Measurements from ENCODE around the gene CYP3A7. TPM values are rescaled to one million over a fixed set of nuclear protein-coding genes. Genes with fewer than 3 reads are reported as not detected.

The CYP3A7 gene
- total and polyA plus RNA-seq, 2 of the 13 experiments (the other 11 are each of a cell fraction or from before 2014, with no cell fraction given): 5.8 to 6.4 TPM

DNA sequence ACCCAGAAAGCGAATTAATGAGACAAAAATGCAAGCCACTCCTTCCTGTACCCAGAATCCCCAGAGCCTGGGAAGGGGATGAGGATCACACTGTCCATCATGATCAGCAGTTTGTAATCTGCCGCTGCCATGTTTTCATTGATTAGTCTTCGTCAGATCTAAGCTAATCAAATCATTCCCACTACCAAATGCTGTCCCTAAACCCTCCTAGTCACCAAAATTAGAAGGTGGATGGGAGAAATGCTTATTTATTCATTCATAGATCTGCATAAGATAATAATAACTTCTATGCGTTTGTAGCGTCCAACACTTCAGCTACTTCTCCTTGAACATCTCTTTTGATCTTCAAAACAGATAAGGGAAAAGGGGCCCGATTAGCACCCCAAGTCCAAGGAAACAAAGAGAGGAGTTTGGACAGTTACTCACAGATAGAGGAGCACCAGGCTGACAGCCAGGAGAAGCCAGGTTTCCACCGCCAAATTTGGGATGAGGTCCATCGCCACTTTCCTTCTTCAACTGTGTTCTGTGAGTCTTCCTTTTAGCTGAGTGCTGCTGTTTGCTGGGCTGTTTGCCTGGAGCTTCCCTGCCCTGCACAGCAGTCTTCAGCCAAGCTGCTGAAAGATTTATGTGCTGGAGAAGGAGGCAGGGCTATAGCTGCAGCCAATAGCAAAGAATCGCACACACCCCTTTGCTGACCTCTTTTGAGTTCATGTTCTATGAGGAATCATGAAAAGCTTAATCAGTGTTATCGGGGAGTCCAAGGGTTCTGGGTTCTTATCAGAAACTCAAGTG, 55.4 kb downstream of the CYP3A7 start, which contains the start of gene CYP3A5 (continued):
- TF ChIP-seq NR2F6 (IDR thresholded peaks at IDR 0.05) (no peak), NR2F6 (CRISPR knock-in tag; IDR thresholded peaks at IDR 0.05) (no peak), THAP9 (CRISPR knock-in tag; IDR thresholded peaks at IDR 0.05; ENCODE audit: borderline replicate concordance) (no peak), ZNF292 (CRISPR knock-in tag; IDR thresholded peaks at IDR 0.05; ENCODE audit: borderline replicate concordance, low read depth) (no peak), SMAD9 (CRISPR knock-in tag; IDR thresholded peaks at IDR 0.05) (no peak), ZSCAN9 (CRISPR knock-in tag; IDR thresholded peaks at IDR 0.05; ENCODE audit: borderline replicate concordance) (no peak), ZNF230 (CRISPR knock-in tag; IDR thresholded peaks at IDR 0.05) (no peak), ZNF12 (CRISPR knock-in tag; IDR thresholded peaks at IDR 0.05) (0 out of 2 replicates have a peak, but pooled peaks have one; percentile 2), SAFB2 (CRISPR knock-in tag; IDR thresholded peaks at IDR 0.05; ENCODE audit: borderline replicate concordance, low read depth) (0 out of 2 replicates have a peak, but pooled peaks have one; percentile 38), MXI1 (IDR thresholded peaks at IDR 0.05; ENCODE audit: borderline replicate concordance, low read depth, low read length) (no peak), SAP130 (CRISPR knock-in tag; IDR thresholded peaks at IDR 0.05; ENCODE audit: low read depth) (peak; percentile 3; the same call in 1 of the 2 replicates), ZNF691 (CRISPR knock-in tag; IDR thresholded peaks at IDR 0.05; ENCODE audit: borderline replicate concordance, low read depth) (no peak), XRCC5 (optimal IDR thresholded peaks at IDR 0.05; ENCODE audit: low read length) (no peak), MZF1 (CRISPR knock-in tag; IDR thresholded peaks at IDR 0.05; ENCODE audit: borderline replicate concordance) (no peak), SSRP1 (CRISPR knock-in tag; IDR thresholded peaks at IDR 0.05) (no peak)
- TF ChIP-seq, protein P1, sequence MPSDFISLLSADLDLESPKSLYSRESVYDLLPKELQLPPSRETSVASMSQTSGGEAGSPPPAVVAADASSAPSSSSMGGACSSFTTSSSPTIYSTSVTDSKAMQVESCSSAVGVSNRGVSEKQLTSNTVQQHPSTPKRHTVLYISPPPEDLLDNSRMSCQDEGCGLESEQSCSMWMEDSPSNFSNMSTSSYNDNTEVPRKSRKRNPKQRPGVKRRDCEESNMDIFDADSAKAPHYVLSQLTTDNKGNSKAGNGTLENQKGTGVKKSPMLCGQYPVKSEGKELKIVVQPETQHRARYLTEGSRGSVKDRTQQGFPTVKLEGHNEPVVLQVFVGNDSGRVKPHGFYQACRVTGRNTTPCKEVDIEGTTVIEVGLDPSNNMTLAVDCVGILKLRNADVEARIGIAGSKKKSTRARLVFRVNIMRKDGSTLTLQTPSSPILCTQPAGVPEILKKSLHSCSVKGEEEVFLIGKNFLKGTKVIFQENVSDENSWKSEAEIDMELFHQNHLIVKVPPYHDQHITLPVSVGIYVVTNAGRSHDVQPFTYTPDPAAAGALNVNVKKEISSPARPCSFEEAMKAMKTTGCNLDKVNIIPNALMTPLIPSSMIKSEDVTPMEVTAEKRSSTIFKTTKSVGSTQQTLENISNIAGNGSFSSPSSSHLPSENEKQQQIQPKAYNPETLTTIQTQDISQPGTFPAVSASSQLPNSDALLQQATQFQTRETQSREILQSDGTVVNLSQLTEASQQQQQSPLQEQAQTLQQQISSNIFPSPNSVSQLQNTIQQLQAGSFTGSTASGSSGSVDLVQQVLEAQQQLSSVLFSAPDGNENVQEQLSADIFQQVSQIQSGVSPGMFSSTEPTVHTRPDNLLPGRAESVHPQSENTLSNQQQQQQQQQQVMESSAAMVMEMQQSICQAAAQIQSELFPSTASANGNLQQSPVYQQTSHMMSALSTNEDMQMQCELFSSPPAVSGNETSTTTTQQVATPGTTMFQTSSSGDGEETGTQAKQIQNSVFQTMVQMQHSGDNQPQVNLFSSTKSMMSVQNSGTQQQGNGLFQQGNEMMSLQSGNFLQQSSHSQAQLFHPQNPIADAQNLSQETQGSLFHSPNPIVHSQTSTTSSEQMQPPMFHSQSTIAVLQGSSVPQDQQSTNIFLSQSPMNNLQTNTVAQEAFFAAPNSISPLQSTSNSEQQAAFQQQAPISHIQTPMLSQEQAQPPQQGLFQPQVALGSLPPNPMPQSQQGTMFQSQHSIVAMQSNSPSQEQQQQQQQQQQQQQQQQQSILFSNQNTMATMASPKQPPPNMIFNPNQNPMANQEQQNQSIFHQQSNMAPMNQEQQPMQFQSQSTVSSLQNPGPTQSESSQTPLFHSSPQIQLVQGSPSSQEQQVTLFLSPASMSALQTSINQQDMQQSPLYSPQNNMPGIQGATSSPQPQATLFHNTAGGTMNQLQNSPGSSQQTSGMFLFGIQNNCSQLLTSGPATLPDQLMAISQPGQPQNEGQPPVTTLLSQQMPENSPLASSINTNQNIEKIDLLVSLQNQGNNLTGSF (CRISPR knock-in tag; IDR thresholded peaks at IDR 0.05): no peak
- TF ChIP-seq, protein P2, sequence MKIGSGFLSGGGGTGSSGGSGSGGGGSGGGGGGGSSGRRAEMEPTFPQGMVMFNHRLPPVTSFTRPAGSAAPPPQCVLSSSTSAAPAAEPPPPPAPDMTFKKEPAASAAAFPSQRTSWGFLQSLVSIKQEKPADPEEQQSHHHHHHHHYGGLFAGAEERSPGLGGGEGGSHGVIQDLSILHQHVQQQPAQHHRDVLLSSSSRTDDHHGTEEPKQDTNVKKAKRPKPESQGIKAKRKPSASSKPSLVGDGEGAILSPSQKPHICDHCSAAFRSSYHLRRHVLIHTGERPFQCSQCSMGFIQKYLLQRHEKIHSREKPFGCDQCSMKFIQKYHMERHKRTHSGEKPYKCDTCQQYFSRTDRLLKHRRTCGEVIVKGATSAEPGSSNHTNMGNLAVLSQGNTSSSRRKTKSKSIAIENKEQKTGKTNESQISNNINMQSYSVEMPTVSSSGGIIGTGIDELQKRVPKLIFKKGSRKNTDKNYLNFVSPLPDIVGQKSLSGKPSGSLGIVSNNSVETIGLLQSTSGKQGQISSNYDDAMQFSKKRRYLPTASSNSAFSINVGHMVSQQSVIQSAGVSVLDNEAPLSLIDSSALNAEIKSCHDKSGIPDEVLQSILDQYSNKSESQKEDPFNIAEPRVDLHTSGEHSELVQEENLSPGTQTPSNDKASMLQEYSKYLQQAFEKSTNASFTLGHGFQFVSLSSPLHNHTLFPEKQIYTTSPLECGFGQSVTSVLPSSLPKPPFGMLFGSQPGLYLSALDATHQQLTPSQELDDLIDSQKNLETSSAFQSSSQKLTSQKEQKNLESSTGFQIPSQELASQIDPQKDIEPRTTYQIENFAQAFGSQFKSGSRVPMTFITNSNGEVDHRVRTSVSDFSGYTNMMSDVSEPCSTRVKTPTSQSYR (CRISPR knock-in tag; IDR thresholded peaks at IDR 0.05; ENCODE audit: borderline replicate concordance): no peak
